K562 (cell line): ENCODE data around the gene GABBR1. TPM values are rescaled to one million over a fixed set of nuclear protein-coding genes. Genes with fewer than 3 reads are reported as not detected.

Source experiments
- BHLHE40 ChIP-seq: IDR thresholded peaks from 2 replicates; pipeline ENCODE4 v1.6.1; 2011; ENCODE audit warnings: low read length, improper control_type of control experiment
- BRD9 ChIP-seq: fragments of 450-650 bp; IDR thresholded peaks from 2 replicates; pipeline ENCODE4 v1.6.1; 2018; ENCODE audit warnings: low read depth; ENCODE audit not compliant: partially characterized antibody
- EP400 ChIP-seq: fragments of 450-650 bp; IDR thresholded peaks from 2 replicates; pipeline ENCODE4 v1.6.1; 2017; ENCODE audit warnings: antibody characterized with exemption, mild to moderate bottlenecking, moderate library complexity
- ETV1 ChIP-seq: fragments of 450-650 bp; conservative IDR thresholded peaks from 2 replicates; pipeline ENCODE4 v1.6.1; 2016; ENCODE audit warnings: missing genetic modification characterization, control low read depth, low read depth, missing compliant biosample characterization
- GMEB1 ChIP-seq: fragments of 250-450 bp; sonication (Bioruptor Pico); IDR thresholded peaks from 2 replicates; pipeline ENCODE4 v1.4.0; 2020; ENCODE audit warnings: mild to moderate bottlenecking
- HDAC6 ChIP-seq: IDR thresholded peaks from 2 replicates; pipeline ENCODE4 v1.6.1; 2012; ENCODE audit warnings: low read depth, mild to moderate bottlenecking, control low read depth, inconsistent platforms, low read length, moderate library complexity
- NFYB ChIP-seq: IDR thresholded peaks from 2 replicates; pipeline ENCODE4 v1.6.1; 2011; ENCODE audit warnings: mild to moderate bottlenecking, moderate library complexity; ENCODE audit not compliant: insufficient read length; ENCODE audit errors: extremely low read depth
- NONO ChIP-seq, 2 experiments: fragments of 200-400 bp in 1 of 2; fragments of 450-650 bp in 1 of 2; formaldehyde crosslinking in 1 of 2; IDR thresholded peaks; 2 replicates each; pipeline ENCODE4 v1.6.1; 2017; ENCODE audit warnings: low read depth in 2 of 2, mild to moderate bottlenecking in 2 of 2, moderate library complexity in 2 of 2, low read length in 1 of 2
- TCF15 ChIP-seq: fragments of 250-450 bp; sonication (Bioruptor Pico); IDR thresholded peaks from 2 replicates; pipeline ENCODE4 v1.8.0; 2022; ENCODE audit warnings: moderate library complexity, mild to moderate bottlenecking, inconsistent platforms
- ZNF23 ChIP-seq: fragments of 250-450 bp; sonication (Bioruptor Pico); IDR thresholded peaks from 2 replicates; pipeline ENCODE4 v1.4.0; 2020; ENCODE audit warnings: mild to moderate bottlenecking
- ZNF274 ChIP-seq: IDR thresholded peaks from 2 replicates; pipeline ENCODE4 v1.6.1; 2011; ENCODE audit warnings: low read depth, mild to moderate bottlenecking, low read length, moderate library complexity, borderline replicate concordance
- ZNF583 ChIP-seq: fragments of 250-450 bp; sonication (Bioruptor Pico); IDR thresholded peaks from 2 replicates; pipeline ENCODE4 v1.4.0; 2020
- ZNF75A ChIP-seq: fragments of 450-650 bp; formaldehyde crosslinking; IDR thresholded peaks from 2 replicates; pipeline ENCODE4 v1.4.0; 2020; ENCODE audit warnings: mild to moderate bottlenecking
- polyA plus RNA-seq, 8 experiments: library from polyadenylated mRNA; depleted of rRNA in 4 of 8; stranded (reverse) in 5 of 8; unstranded in 3 of 8; fragments of >200 nt; fragmentation: Nextera tagmentation in 2 of 8; fragmentation: Illumina TruSeq in 1 of 8; extraction: Ambion mirVana in 2 of 8; extraction: Trizol in 1 of 8; gene quantifications; 2 replicates each; pipeline versions ENCODE4 v1.2.1 to v1.2.3, GENCODE V29; 2011 to 2014; ENCODE audit warnings: inconsistent platforms in 1 of 8, missing spikeins in 1 of 8
- total RNA-seq, 7 experiments: library from RNA; depleted of rRNA in 6 of 7; stranded (reverse); fragments of >200 nt in 6 of 7; fragmentation: Illumina TruSeq in 2 of 7; extraction: Trizol in 2 of 7; gene quantifications; 2 replicates each; pipeline versions ENCODE4 v1.2.1 to v1.2.3, GENCODE V29; 2011 to 2021; ENCODE audit warnings: low replicate concordance in 1 of 7
- TF ChIP-seq, protein P1 (sequence below): fragments of 450-650 bp; IDR thresholded peaks from 2 replicates; pipeline ENCODE4 v1.6.1; 2016; ENCODE audit warnings: low read depth
- TF ChIP-seq, protein P2 (sequence below): fragments of 450-650 bp; formaldehyde crosslinking; IDR thresholded peaks from 2 replicates; pipeline ENCODE4 v1.4.0; 2020; ENCODE audit warnings: mild to moderate bottlenecking, mixed read lengths

The GABBR1 gene
- total and polyA plus RNA-seq, 9 of the 15 experiments (the other 6 are each of a cell fraction or from before 2014, with no cell fraction given): 2.2 to 48.3 (median 20.8) TPM

DNA sequence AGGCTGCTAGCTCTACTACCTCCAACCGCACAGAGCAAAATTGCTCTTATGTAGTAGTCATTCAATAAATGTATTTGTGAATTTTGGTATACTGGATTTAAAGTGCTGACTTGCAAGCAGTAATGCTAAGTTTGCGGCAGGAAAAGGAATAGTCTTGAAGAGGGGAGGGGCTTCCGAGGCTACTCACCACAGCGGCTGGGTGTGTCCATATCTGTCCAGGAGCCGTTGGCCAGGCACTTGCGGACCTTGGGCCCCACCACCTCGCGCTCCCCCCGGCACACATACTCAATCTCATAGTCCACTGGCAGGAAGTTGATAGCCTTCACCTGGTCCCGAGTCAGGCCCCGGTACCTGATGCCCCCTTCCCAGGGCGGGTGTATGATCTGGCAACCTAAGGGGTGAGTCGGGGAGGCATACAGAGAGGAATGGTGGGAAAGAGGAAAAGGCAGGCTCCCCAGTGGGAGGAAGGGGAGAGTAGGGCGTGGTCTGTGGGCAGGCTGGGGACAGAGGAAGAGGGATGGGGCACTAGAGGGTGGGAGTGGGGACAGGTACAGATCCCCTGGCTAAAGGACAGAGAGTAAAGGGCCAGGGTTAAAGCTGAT is 1.7 kb downstream of the GABBR1 start (continued):
- no peak for TF ChIP-seq ZNF274
- TF ChIP-seq, protein P1, sequence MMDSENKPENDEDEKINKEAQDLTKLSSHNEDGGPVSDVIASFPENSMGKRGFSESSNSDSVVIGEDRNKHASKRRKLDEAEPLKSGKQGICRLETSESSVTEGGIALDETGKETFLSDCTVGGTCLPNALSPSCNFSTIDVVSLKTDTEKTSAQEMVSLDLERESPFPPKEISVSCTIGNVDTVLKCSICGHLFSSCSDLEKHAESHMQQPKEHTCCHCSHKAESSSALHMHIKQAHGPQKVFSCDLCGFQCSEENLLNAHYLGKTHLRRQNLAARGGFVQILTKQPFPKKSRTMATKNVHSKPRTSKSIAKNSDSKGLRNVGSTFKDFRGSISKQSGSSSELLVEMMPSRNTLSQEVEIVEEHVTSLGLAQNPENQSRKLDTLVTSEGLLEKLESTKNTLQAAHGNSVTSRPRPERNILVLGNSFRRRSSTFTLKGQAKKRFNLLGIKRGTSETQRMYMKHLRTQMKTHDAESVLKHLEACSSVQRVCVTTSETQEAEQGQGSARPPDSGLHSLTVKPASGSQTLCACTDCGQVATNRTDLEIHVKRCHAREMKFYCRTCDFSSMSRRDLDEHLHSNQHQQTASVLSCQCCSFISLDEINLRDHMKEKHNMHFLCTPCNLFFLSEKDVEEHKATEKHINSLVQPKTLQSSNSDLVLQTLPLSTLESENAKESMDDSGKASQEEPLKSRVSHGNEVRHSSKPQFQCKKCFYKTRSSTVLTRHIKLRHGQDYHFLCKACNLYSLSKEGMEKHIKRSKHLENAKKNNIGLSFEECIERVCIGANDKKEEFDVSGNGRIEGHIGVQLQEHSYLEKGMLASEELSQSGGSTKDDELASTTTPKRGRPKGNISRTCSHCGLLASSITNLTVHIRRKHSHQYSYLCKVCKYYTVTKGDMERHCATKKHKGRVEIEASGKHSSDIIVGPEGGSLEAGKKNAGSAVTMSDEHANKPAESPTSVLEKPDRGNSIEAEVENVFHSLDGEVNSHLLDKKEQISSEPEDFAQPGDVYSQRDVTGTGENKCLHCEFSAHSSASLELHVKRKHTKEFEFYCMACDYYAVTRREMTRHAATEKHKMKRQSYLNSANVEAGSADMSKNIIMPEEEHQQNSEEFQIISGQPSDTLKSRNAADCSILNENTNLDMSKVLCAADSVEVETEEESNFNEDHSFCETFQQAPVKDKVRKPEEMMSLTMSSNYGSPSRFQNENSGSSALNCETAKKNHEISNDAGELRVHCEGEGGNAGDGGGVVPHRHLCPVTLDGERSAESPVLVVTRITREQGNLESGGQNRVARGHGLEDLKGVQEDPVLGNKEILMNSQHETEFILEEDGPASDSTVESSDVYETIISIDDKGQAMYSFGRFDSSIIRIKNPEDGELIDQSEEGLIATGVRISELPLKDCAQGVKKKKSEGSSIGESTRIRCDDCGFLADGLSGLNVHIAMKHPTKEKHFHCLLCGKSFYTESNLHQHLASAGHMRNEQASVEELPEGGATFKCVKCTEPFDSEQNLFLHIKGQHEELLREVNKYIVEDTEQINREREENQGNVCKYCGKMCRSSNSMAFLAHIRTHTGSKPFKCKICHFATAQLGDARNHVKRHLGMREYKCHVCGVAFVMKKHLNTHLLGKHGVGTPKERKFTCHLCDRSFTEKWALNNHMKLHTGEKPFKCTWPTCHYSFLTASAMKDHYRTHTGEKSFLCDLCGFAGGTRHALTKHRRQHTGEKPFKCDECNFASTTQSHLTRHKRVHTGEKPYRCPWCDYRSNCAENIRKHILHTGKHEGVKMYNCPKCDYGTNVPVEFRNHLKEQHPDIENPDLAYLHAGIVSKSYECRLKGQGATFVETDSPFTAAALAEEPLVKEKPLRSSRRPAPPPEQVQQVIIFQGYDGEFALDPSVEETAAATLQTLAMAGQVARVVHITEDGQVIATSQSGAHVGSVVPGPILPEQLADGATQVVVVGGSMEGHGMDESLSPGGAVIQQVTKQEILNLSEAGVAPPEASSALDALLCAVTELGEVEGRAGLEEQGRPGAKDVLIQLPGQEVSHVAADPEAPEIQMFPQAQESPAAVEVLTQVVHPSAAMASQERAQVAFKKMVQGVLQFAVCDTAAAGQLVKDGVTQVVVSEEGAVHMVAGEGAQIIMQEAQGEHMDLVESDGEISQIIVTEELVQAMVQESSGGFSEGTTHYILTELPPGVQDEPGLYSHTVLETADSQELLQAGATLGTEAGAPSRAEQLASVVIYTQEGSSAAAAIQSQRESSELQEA: no peak
- TF ChIP-seq HDAC6: no peak
- no peak for TF ChIP-seq BHLHE40
- TF ChIP-seq NFYB: no peak
- no peak for TF ChIP-seq TCF15 (CRISPR knock-in tag)
- TF ChIP-seq BRD9: peak; percentile 21
- TF ChIP-seq ZNF23: no peak
- TF ChIP-seq, protein P2, sequence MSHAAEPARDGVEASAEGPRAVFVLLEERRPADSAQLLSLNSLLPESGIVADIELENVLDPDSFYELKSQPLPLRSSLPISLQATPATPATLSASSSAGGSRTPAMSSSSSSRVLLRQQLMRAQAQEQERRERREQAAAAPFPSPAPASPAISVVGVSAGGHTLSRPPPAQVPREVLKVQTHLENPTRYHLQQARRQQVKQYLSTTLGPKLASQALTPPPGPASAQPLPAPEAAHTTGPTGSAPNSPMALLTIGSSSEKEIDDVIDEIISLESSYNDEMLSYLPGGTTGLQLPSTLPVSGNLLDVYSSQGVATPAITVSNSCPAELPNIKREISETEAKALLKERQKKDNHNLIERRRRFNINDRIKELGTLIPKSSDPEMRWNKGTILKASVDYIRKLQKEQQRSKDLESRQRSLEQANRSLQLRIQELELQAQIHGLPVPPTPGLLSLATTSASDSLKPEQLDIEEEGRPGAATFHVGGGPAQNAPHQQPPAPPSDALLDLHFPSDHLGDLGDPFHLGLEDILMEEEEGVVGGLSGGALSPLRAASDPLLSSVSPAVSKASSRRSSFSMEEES (CRISPR knock-in tag): no peak
- peak; percentile 45; the same call in 1 of the 2 replicates for TF ChIP-seq EP400
- 0 out of 2 replicates have a peak, but pooled peaks have one; percentile 18 for TF ChIP-seq ZNF583 (CRISPR knock-in tag)
- no peak for TF ChIP-seq GMEB1 (CRISPR knock-in tag)
- no peak for TF ChIP-seq ZNF75A (CRISPR knock-in tag)
- no peak for TF ChIP-seq ETV1
- TF ChIP-seq NONO (IDR thresholded peaks at IDR 0.05; ENCODE audit: low read depth in 2 of 2, low read length in 1 of 2): no peak
